Mucosa of descending colon (tissue), 3 donors: ENCODE measurements around the gene SHISA5. TPM values are rescaled to one million over a fixed set of nuclear protein-coding genes. Genes with fewer than 3 reads are reported as not detected.

Experiments used
- ATAC-seq: fragments of 200-7000 bp; cut with Tn5 transposase; one replicate; pipeline ENCODE4 v1.9.1; 2020; ENCODE audit warnings: mild to moderate bottlenecking, moderate library complexity
- DNase-seq, 3 donors: peaks; one replicate each; pipeline ENCODE4 v3.0.0-alpha.2; 2020
- H3K36me3 ChIP-seq: fragments of 200-600 bp; one replicate; pipeline ENCODE4 v1.8.0; 2021; ENCODE audit warnings: low read depth, mild to moderate bottlenecking
- H3K4me1 ChIP-seq: fragments of 200-600 bp; one replicate; pipeline ENCODE4 v1.8.0; 2021; ENCODE audit warnings: low read depth, mild to moderate bottlenecking
- H3K4me3 ChIP-seq: fragments of 200-600 bp; one replicate; pipeline ENCODE4 v1.8.0; 2021; ENCODE audit warnings: mild to moderate bottlenecking
- H3K9me3 ChIP-seq: fragments of 200-600 bp; one replicate; pipeline ENCODE4 v1.8.0; 2021; ENCODE audit warnings: mild to moderate bottlenecking
- intact Hi-C, 2 donors: fragments of 100-400 bp; cut with DNase I in 1 of 2; cut with micrococcal nuclease in 1 of 2; formaldehyde crosslinking; loops; one replicate each; pipeline versions ENCODE4 v1.11.0 to v1.11.1; 2022; cut with DNase I, micrococcal nuclease
- total RNA-seq, 3 donors: library from RNA; stranded (reverse); fragmentation: NEBNext Ultra II Directional in 2 of 3; extraction: Animal tissue kit (Norgen Biotek cat#: 25700) in 2 of 3; gene quantifications; one replicate each; pipeline versions ENCODE4 v1.2.1 to v1.2.4, GENCODE V29; 2021 to 2023
- TF ChIP-seq, protein P1 (sequence below): fragments of 200-600 bp; IDR thresholded peaks from one replicate; pipeline ENCODE4 v1.8.0; 2022; ENCODE audit warnings: antibody characterized with exemption, mild to moderate bottlenecking
- donor health status: DM: no; HTN: no; CAD: no; lungs with moderate emphysema.
- donor health status: DM: no; HTN: no; CAD: no.
- donor health status: DM: no; HTN: yes; CAD: no.

SHISA5 gene
- total RNA-seq, 3 donors from 2014 or later = 106 to 120 (median 115) TPM

DNA sequence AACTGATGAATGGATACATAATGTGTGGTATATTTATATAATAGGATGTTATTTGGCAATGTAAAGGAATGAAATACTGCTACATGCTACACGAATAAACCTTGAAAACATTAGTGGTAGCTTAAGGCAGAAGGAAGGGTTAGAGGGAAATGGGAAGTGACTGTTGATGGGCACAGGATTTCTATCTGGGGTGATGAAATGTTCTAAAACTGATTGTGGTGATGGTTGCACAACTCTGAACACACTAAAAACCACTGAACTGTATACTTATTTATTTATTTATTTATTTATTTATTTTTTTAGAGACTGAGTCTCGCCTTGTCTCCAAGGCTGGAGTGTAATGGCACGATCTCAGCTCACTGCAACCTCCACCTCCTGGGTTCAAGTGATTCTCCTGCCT, 24.8 kb upstream of the SHISA5 start:
- DNase-seq = no peak
- no peaks in the 10 kb centered on the region for H3K36me3 ChIP-seq
- H3K9me3 ChIP-seq = no peaks in the 10 kb centered on the region
- intact Hi-C loops = no loop called here
- H3K4me1 ChIP-seq = no peaks in the 10 kb centered on the region
- ATAC-seq = no peak
- TF ChIP-seq, protein P1, sequence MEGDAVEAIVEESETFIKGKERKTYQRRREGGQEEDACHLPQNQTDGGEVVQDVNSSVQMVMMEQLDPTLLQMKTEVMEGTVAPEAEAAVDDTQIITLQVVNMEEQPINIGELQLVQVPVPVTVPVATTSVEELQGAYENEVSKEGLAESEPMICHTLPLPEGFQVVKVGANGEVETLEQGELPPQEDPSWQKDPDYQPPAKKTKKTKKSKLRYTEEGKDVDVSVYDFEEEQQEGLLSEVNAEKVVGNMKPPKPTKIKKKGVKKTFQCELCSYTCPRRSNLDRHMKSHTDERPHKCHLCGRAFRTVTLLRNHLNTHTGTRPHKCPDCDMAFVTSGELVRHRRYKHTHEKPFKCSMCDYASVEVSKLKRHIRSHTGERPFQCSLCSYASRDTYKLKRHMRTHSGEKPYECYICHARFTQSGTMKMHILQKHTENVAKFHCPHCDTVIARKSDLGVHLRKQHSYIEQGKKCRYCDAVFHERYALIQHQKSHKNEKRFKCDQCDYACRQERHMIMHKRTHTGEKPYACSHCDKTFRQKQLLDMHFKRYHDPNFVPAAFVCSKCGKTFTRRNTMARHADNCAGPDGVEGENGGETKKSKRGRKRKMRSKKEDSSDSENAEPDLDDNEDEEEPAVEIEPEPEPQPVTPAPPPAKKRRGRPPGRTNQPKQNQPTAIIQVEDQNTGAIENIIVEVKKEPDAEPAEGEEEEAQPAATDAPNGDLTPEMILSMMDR = no peak
- no peak overlapping the region for H3K4me3 ChIP-seq

- H3K4me1 ChIP-seq = no peaks in the 10 kb centered on the region
- H3K36me3 ChIP-seq = no peaks in the 10 kb centered on the region
- H3K4me3 ChIP-seq = no peak overlapping the region
- ATAC-seq (no peak), DNase-seq (no peak)
- intact Hi-C loops = no loop called here
- TF ChIP-seq, protein P1 = no peak
- H3K9me3 ChIP-seq = no peaks in the 10 kb centered on the region
Measured at GRCh38 chr3:48528048-48528447, 24.1 kb upstream of the SHISA5 start.

DNA sequence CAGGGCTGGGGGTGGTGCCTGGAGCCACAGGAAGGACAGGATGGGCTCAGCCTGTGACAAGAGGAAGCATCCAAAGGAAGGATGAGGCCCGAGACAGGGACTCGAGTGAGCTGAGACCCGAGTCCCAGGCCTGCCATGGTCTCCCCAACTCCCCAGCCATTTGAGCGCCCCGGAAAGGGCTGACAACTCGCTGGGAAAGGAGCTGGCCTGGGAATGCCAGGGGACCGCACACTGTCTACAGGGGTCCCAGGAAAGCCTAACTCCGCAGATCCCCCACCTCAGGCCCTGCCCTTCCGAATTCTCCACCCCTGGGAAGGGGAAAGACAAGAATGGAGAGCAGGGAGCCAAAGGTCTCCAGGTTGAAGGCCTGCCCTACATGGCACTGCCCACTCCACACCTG, 21.0 kb upstream of the SHISA5 start:
- intact Hi-C loops = no loop called here
- no peak overlapping the region for H3K4me3 ChIP-seq
- no peak for ATAC-seq
- TF ChIP-seq, protein P1 = no peak
- DNase-seq = no peak
- no peaks in the 10 kb centered on the region for H3K4me1 ChIP-seq
- H3K36me3 ChIP-seq = no peaks in the 10 kb centered on the region
- no peaks in the 10 kb centered on the region for H3K9me3 ChIP-seq

GRCh38 chr3:48521635-48522034, 17.7 kb upstream of the SHISA5 start:
- TF ChIP-seq, protein P1 = no peak
- Histone ChIP-seq H3K4me1 (no peaks in the 10 kb centered on the region), H3K9me3 (no peaks in the 10 kb centered on the region), H3K4me3 (no peak overlapping the region), H3K36me3 (no peaks in the 10 kb centered on the region)
- intact Hi-C loops = no loop called here
- DNase-seq (peak in 1 of 3 donors; percentile 23), ATAC-seq (peak; percentile 63)

GRCh38 chr3:48519277-48519643, 15.3 kb upstream of the SHISA5 start:
- Histone ChIP-seq H3K36me3 (no peaks in the 10 kb centered on the region), H3K4me1 (no peaks in the 10 kb centered on the region), H3K4me3 (no peak overlapping the region), H3K9me3 (no peaks in the 10 kb centered on the region)
- intact Hi-C loops = no loop called here
- ATAC-seq = no peak
- TF ChIP-seq, protein P1 = no peak
- DNase-seq = no peak

- Histone ChIP-seq H3K4me1 (no peaks in the 10 kb centered on the region), H3K36me3 (no peaks in the 10 kb centered on the region), H3K4me3 (no peak overlapping the region), H3K9me3 (no peaks in the 10 kb centered on the region)
- TF ChIP-seq, protein P1 = no peak
- intact Hi-C loops = no loop called here
- DNase-seq (no peak), ATAC-seq (no peak)
Measured at GRCh38 chr3:48518638-48519276, 14.8 kb upstream of the SHISA5 start.
